Suprapubic skin (tissue), 4 donors: Measurements from ENCODE around the gene ZNHIT1. TPM values are rescaled to one million over a fixed set of nuclear protein-coding genes. Genes with fewer than 3 reads are reported as not detected.

Source experiments
- DNase-seq, 2 donors: peaks; one replicate each; pipeline ENCODE4 v3.0.0-alpha.2; 2019; ENCODE audit warnings: low spot score in 2 of 2
- H3K27ac ChIP-seq: fragments of 200-600 bp; sonication (generic); one replicate; pipeline ENCODE4 v1.5.1; 2019
- H3K27me3 ChIP-seq: fragments of 200-600 bp; sonication (generic); one replicate; pipeline ENCODE4 v1.5.1; 2019
- H3K36me3 ChIP-seq: fragments of 200-600 bp; sonication (generic); one replicate; pipeline ENCODE4 v1.5.1; 2019
- H3K4me1 ChIP-seq: fragments of 200-600 bp; sonication (generic); one replicate; pipeline ENCODE4 v1.5.1; 2019
- H3K4me3 ChIP-seq: fragments of 200-600 bp; sonication (generic); one replicate; pipeline ENCODE4 v1.5.1; 2019; ENCODE audit warnings: mild to moderate bottlenecking
- H3K9me3 ChIP-seq: fragments of 200-600 bp; sonication (generic); one replicate; pipeline ENCODE4 v1.5.1; 2019
- CTCF ChIP-seq, 2 donors: fragments of 200-600 bp in 1 of 2; fragments of 450-650 bp in 1 of 2; sonication (generic) in 1 of 2; IDR thresholded peaks; one replicate each; pipeline ENCODE4 v1.5.1; 2016 to 2019; ENCODE audit warnings: antibody characterized with exemption in 2 of 2, mild to moderate bottlenecking in 1 of 2, moderate library complexity in 1 of 2
- EP300 ChIP-seq: sonication (generic); formaldehyde crosslinking; IDR thresholded peaks from one replicate; pipeline ENCODE4 v1.6.1; 2017; ENCODE audit warnings: antibody characterized with exemption
- POLR2A ChIP-seq, 2 donors: fragments of 450-650 bp; IDR thresholded peaks; one replicate each; pipeline ENCODE4 v1.6.1; 2017; ENCODE audit warnings: antibody characterized with exemption in 2 of 2, mild to moderate bottlenecking in 2 of 2, moderate library complexity in 2 of 2
- POLR2AphosphoS5 ChIP-seq, 3 donors: sonication (generic); formaldehyde crosslinking; IDR thresholded peaks; one replicate each; pipeline ENCODE4 v1.6.1; 2017; ENCODE audit warnings: antibody characterized with exemption in 3 of 3
- WGBS: methylation state at CpG from one replicate; pipeline ENCODE4 v1.1.5; 2018; 5-methylcytosine and 5-hydroxymethylcytosine counted together
- total RNA-seq, 4 donors: library from RNA; depleted of rRNA; stranded (reverse); fragments of >200 nt; gene quantifications; one replicate each; pipeline ENCODE4 v1.1.0, GENCODE V29; 2016

ZNHIT1 gene
- total RNA-seq, 4 donors from 2014 or later = 43.8 to 73.4 (median 66.9) TPM

- DNase-seq = no peak
- H3K27me3 ChIP-seq = no peaks in the 10 kb centered on the region
- H3K4me3 ChIP-seq = no peak overlapping the region
- peaks cover 56% of the 10 kb centered on the region for H3K4me1 ChIP-seq
- H3K9me3 ChIP-seq = no peaks in the 10 kb centered on the region
- peak overlapping the region; percentile 18 for H3K27ac ChIP-seq
- 91% methylated on average over 32 of the region's 32 CpGs for WGBS
- peaks cover 44% of the 10 kb centered on the region for H3K36me3 ChIP-seq
- TF ChIP-seq POLR2AphosphoS5 (IDR thresholded peaks at IDR 0.05) (no peak), POLR2A (IDR thresholded peaks at IDR 0.05) (no peak), CTCF (IDR thresholded peaks at IDR 0.05) (no peak), EP300 (no peak)
These were observed 22.5 kb downstream of the ZNHIT1 start for GRCh38 chr7:101240226-101241014.

GRCh38 chr7:101241015-101241363 is 23.0 kb downstream of the ZNHIT1 start:
- H3K27ac ChIP-seq = peak overlapping the region; percentile 18
- H3K27me3 ChIP-seq = no peaks in the 10 kb centered on the region
- DNase-seq = no peak
- peaks cover 39% of the 10 kb centered on the region for H3K36me3 ChIP-seq
- H3K4me3 ChIP-seq = no peak overlapping the region
- peaks cover 61% of the 10 kb centered on the region for H3K4me1 ChIP-seq
- TF ChIP-seq EP300 = no peak
- TF ChIP-seq POLR2A (IDR thresholded peaks at IDR 0.05) = no peak
- TF ChIP-seq POLR2AphosphoS5 (IDR thresholded peaks at IDR 0.05) = no peak
- TF ChIP-seq CTCF (IDR thresholded peaks at IDR 0.05) = no peak
- 71% methylated on average over 10 of the region's 12 CpGs for WGBS
- H3K9me3 ChIP-seq = no peaks in the 10 kb centered on the region

GRCh38 chr7:101241443-101242349 is 23.7 kb downstream of the ZNHIT1 start:
- H3K4me3 ChIP-seq = no peak overlapping the region
- DNase-seq = no peak
- no peaks in the 10 kb centered on the region for H3K9me3 ChIP-seq
- no peak overlapping the region for H3K27ac ChIP-seq
- peaks cover 34% of the 10 kb centered on the region for H3K36me3 ChIP-seq
- peaks cover 61% of the 10 kb centered on the region for H3K4me1 ChIP-seq
- WGBS = 63% methylated on average over 16 of the region's 16 CpGs
- TF ChIP-seq EP300 (no peak), POLR2AphosphoS5 (IDR thresholded peaks at IDR 0.05) (no peak), POLR2A (IDR thresholded peaks at IDR 0.05) (no peak), CTCF (IDR thresholded peaks at IDR 0.05) (no peak)
- no peaks in the 10 kb centered on the region for H3K27me3 ChIP-seq

DNA sequence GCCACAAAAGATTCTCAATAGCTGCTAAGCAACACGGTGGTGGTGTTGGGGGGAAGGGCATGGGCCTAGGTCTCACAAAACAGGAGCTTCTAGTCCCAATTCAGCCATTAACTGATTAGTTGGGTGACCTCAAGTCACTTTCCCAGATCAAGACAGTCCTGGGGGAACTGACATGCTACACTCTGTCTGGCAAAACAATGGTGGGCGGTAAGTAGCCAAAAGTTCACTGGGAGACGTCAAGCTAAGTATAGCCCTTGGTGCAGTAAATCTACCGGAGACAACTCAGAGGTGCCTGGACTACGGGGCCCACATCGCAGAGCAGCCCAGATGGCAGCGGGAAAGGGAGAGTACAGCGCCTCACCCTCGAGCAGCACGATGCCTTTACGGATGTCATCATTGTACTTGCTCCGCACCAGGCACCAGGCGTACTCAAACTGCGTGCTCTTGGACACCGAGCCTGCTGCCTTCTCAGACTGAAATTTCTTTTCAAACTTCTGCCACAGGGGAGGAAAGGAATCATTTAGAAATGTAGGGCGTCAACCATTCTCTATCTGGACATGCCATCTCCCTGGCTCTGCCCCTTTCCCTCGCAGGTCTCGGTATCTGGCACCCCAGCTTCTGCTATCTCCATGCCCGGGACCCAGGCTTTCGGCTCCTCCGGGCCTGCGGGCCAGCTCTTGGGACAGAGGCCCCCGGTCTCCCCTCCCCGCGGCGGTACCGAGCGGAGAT is 25.8 kb downstream of the ZNHIT1 start:
- Histone ChIP-seq H3K9me3 (no peaks in the 10 kb centered on the region), H3K4me1 (peaks cover 47% of the 10 kb centered on the region), H3K36me3 (peaks cover 33% of the 10 kb centered on the region), H3K27me3 (no peaks in the 10 kb centered on the region), H3K27ac (peak overlapping the region; percentile 95), H3K4me3 (peak overlapping the region; percentile 73)
- peak in 1 of 2 donors; percentile 65 for DNase-seq
- WGBS = 15% methylated on average over 22 of the region's 28 CpGs
- TF ChIP-seq POLR2A (IDR thresholded peaks at IDR 0.05) = no peak
- TF ChIP-seq CTCF (IDR thresholded peaks at IDR 0.05) = no peak
- TF ChIP-seq POLR2AphosphoS5 (IDR thresholded peaks at IDR 0.05) = no peak
- TF ChIP-seq EP300 = no peak
